Fibroblast of villous mesenchyme (primary cell): Measurements from ENCODE around the gene VMAC. TPM values are rescaled to one million over a fixed set of nuclear protein-coding genes. Genes with fewer than 3 reads are reported as not detected.
"Not testable (repeated sequence)": the region's sequence is repeated elsewhere in the genome, so short reads cannot be mapped to it uniquely, and the experiment has no call there.

ENCODE experiments used
- DNase-seq: peaks from one replicate; pipeline ENCODE4 v3.0.0-alpha.2; 2010; ENCODE audit warnings: low read depth
- H3K4me3 ChIP-seq: 2 replicates; pipeline ENCODE4 v1.5.1; 2011; ENCODE audit warnings: low read depth, mild to moderate bottlenecking, low read length
- total RNA-seq: library from RNA; depleted of rRNA; stranded (reverse); fragments of >200 nt; gene quantifications from 2 replicates; pipeline ENCODE4 v1.2.3, GENCODE V29; 2012
- TF ChIP-seq, protein P1 (sequence below): IDR thresholded peaks from 2 replicates; pipeline ENCODE4 v1.5.1; 2012; ENCODE audit warnings: low read depth, mild to moderate bottlenecking, low read length; ENCODE audit not compliant: insufficient read depth

Gene VMAC, protein sequence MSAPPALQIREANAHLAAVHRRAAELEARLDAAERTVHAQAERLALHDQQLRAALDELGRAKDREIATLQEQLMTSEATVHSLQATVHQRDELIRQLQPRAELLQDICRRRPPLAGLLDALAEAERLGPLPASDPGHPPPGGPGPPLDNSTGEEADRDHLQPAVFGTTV
- 5.2 and 6.8 TPM in 2 replicates for total RNA-seq

DNA sequence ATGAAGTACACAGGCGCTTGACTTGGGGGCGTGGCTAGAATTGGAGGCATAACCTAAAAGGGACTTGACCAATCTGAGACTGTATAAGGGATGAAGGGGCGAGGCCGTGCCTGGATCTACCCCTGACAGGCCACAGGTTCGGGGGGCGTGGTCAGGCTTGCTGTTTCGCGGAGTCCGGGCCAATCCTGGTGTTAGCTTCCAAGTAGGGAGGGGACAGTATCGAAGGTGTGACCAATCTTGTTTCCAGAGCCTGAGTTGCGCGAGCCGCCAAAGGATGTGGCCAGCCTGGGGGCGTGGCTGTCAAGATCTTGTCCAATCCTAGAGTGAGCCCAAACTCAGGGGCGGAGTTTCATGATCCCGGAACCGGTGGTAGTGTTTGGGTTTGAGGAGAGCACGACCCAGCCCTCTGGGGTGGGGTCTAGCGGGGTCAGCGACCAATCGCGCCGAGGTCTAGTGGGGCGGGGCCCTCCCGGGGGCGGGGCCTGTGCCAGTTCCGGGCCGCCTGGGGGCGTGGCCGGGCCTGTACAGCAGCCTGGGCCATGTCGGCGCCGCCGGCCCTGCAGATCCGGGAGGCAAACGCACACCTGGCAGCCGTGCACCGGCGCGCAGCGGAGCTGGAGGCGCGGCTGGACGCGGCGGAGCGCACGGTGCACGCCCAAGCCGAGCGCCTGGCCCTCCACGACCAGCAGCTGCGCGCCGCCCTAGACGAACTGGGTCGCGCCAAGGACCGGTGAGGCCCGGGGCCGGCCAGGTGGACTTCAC, at the start of gene VMAC:
VMAC (plus strand) TSS at position 521 of the 762 bp plus-strand sequence; CDS start at position 540, 19 bp downstream.
- peak within 1 kb of the TSS; percentile 100 for H3K4me3 ChIP-seq
- TF ChIP-seq, protein P1, sequence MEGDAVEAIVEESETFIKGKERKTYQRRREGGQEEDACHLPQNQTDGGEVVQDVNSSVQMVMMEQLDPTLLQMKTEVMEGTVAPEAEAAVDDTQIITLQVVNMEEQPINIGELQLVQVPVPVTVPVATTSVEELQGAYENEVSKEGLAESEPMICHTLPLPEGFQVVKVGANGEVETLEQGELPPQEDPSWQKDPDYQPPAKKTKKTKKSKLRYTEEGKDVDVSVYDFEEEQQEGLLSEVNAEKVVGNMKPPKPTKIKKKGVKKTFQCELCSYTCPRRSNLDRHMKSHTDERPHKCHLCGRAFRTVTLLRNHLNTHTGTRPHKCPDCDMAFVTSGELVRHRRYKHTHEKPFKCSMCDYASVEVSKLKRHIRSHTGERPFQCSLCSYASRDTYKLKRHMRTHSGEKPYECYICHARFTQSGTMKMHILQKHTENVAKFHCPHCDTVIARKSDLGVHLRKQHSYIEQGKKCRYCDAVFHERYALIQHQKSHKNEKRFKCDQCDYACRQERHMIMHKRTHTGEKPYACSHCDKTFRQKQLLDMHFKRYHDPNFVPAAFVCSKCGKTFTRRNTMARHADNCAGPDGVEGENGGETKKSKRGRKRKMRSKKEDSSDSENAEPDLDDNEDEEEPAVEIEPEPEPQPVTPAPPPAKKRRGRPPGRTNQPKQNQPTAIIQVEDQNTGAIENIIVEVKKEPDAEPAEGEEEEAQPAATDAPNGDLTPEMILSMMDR = no peak
- peak; percentile 100 for DNase-seq

GRCh38 chr19:5855151-5855550, 49.5 kb upstream of the VMAC start:
- H3K4me3 ChIP-seq, DNase-seq: not testable (repeated sequence)

- TF ChIP-seq, protein P1 = no peak
- no peak overlapping the region for H3K4me3 ChIP-seq
- no peak for DNase-seq
Observed at GRCh38 chr19:5857203-5858081, 47.2 kb upstream of the VMAC start.

- DNase-seq = no peak
- no peak overlapping the region for H3K4me3 ChIP-seq
- TF ChIP-seq, protein P1 = no peak
Observed at GRCh38 chr19:5863030-5863665, 41.5 kb upstream of the VMAC start.

DNA sequence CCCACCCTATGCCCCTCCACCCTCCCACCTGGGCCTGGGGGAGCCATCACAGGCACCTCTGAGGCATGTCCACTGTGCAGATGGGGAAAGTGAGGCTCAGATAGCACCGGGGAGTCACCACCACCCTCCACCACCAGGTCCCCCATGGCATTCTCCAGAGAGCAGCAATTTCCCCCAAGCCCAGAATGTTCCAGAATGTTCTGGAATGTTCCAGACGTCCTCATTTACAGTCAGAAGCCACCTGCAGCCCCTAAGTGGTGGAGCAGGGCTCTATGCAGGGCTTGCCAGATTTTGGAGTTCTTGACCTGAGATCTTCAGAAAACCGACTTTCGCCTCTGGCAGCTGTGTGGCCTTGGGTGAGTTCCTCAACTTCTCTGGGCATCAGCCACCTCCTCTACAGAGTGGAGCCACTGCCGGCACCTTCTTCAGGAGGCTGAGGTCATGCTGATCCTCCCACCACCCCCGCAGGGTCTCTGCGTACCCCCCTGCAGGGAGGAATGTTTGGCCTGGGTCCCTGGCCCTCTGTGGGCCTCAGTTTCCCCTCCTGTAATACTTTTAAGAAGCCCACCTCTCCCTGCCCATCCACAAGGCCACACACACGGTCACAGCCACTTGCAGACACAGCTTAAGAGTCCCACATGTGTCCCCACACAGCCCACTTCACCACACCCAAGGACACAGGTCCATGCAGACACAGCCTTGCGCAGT, 40.5 kb upstream of the VMAC start:
- TF ChIP-seq, protein P1 = no peak
- no peak for DNase-seq
- H3K4me3 ChIP-seq = no peak overlapping the region

DNA sequence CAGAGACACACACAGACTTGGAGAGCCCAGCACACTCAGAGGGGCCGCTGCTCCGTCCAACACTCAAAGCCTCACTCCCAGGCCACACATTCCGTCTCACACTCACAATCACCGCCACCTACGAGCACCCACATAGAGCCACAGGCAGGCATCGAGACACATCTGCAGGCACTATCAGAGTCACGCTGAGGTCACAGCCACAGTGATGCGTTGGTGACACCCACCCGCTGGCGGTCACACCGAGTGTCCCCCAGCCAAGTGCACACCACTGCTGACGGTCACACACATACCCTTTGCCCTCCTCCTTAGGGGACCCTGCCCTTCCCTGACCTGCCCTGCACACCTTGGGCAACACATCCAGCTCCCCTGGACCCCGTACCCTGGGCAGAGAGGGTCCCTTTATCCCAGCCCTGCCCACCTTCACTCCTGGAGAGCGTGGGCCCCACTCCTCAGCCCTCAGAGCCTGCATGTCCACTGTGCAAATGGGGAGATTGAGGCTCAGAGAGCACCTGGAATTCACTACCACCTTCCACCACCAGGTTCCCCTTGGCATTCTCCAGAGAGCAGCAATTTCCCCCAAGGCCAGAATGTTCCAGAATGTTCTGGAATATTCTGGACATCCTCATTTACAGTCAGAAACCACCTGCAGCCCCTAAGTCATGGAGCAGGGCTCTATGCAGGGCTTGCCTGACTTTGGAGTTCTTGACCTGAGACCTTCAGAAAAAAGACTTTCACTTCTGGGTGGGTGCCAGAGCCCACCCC, 39.8 kb upstream of the VMAC start:
- H3K4me3 ChIP-seq = no peak overlapping the region
- TF ChIP-seq, protein P1 = no peak
- DNase-seq = no peak
